ENCODE data around the gene DDX24. TPM values are rescaled to one million over a fixed set of nuclear protein-coding genes. Genes with fewer than 3 reads are reported as not detected.

DDX24 gene
- total RNA-seq, 1 experiment from 2014 or later, result 187 TPM

DNA sequence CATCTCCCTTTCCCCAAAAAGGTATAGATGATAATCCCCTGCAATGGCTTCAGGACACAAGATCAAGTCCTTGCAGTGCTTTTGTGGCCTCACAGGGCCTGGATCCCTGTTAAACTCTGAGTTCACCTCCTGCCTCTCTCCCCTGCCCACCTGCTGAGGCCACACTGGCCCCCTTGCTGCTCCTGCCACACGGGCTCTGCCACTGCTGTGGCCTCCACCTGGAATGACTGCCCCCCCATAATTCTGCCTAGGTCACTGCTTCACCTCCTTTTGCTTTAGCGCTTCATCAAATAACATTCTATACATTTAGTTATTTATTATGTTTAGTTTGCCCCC is 28.9 kb upstream of the DDX24 start:
- no peak for DNase-seq
- no peaks in the 10 kb centered on the region; the same call in 1 of the 2 replicates for H3K27me3 ChIP-seq
- H3K9me3 ChIP-seq (replicated peaks), result no peaks in the 10 kb centered on the region
- H3K4me1 ChIP-seq, result no peaks in the 10 kb centered on the region
- no peak overlapping the region for H3K27ac ChIP-seq
- no peak overlapping the region for H3K4me3 ChIP-seq
- H3K36me3 ChIP-seq, result no peaks in the 10 kb centered on the region

DNA sequence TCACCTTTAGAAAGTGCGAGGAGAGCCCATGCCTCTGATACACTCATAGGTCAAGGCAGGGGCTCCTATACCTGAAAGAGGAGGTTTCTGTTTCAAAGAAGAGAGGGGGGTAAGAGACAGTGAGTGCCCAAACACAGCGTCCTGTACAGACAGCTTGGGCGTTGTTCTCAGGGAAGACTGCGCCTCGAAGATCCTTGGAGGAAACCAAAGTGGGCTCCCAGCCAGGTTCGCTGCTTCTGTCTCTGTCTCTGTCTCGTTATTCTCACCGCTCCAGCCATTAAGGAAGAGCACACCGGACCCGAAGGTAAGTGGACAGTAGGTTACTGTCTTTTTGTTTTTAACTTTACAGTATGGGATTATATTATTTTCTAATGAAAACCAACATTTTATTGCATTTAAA is 23.7 kb upstream of the DDX24 start:
- H3K27ac ChIP-seq, result no peak overlapping the region
- no peaks in the 10 kb centered on the region for H3K4me1 ChIP-seq
- DNase-seq, result no peak
- H3K27me3 ChIP-seq, result no peaks in the 10 kb centered on the region
- H3K36me3 ChIP-seq, result no peaks in the 10 kb centered on the region
- H3K4me3 ChIP-seq, result no peak overlapping the region
- H3K9me3 ChIP-seq (replicated peaks), result no peaks in the 10 kb centered on the region

DNA sequence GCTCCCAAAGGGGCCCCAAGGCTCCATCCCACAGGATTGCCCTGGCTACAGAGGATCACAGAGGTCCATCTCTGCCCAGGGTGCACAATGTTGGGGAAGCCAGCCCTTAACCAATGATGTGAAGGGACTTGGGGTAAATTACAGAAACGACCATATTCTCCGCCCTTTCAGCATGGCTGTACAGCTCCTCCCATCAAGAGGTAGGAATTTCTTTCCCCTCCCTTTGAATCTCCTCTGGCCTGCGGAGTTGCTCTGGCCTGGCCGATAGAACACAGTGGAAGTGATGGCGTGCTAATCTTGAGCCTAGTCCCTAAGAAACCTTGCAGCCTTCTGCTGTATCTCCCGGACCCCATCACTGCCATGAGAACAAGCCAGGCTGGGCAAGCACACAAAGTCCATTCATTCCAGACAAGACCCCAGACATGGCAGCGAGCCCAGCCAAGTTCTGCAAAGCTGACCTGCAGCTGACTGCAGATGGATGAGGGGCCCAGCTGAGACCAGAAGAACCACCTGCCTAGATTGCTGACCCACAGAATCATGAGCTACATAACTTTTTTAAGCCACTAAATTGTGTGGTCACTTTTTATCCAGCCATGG is 22.6 kb upstream of the DDX24 start:
- no peaks in the 10 kb centered on the region for H3K4me1 ChIP-seq
- no peaks in the 10 kb centered on the region for H3K27me3 ChIP-seq
- no peaks in the 10 kb centered on the region for H3K9me3 ChIP-seq (replicated peaks)
- no peak for DNase-seq
- H3K36me3 ChIP-seq, result no peaks in the 10 kb centered on the region
- H3K27ac ChIP-seq, result no peak overlapping the region
- no peak overlapping the region for H3K4me3 ChIP-seq

DNA sequence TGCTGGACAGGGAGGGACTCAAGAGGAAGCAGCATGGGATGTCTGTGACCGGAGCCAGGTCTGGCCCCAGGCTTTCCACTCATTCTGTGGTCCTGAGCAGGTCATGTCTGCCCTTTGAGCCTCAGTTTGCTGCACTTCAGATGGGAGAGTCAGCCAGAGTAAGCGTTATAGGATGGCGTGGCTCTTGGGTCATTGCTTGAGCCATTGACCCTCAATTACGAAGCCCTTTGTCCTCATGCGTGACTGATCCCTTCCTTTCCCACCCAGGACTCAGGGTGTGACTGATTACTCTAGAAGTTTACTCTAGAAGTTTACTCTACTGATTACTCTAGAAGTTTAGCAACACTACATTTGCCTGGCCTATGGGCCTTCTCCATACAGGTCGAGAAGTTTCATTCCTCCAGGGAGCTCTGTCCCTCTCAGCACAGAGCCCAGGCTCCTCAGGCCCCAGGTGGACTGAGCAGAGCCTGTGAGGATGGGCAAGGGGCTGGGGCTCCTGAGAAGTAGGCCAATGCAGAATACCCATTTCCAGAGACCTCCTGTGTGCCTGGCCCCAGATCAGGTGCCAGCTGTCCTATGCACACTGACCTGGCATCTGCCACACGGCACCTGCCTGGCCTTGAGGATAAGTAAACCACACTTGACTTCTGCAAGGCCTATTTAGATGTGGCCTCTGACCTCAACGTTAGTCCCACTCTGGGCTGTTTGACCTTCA is 21.9 kb upstream of the DDX24 start:
- DNase-seq, result no peak
- H3K27ac ChIP-seq, result no peak overlapping the region
- H3K4me3 ChIP-seq, result no peak overlapping the region
- no peaks in the 10 kb centered on the region for H3K27me3 ChIP-seq
- H3K36me3 ChIP-seq, result no peaks in the 10 kb centered on the region
- no peaks in the 10 kb centered on the region for H3K4me1 ChIP-seq
- no peaks in the 10 kb centered on the region for H3K9me3 ChIP-seq (replicated peaks)

DNA sequence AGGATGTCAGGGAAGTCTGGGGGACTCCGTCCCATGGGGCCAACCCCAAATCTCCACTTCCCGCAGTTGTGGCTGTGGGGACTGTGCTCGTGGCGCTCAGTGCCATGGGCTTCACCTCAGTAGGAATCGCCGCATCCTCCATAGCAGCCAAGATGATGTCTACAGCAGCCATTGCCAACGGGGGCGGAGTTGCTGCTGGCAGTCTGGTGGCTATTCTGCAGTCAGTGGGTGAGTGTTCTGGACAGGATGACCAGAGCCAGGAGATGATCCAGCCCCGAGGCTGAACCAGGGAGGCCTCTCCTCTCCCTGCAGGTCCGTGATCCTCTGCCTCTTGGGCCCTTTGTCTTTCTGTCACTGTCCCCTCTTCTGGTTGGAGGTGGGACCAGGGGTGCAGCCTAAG is 20.7 kb upstream of the DDX24 start:
- Histone ChIP-seq H3K4me3 (no peak overlapping the region), H3K4me1 (no peaks in the 10 kb centered on the region), H3K27me3 (no peaks in the 10 kb centered on the region), H3K36me3 (no peaks in the 10 kb centered on the region), H3K27ac (no peak overlapping the region), H3K9me3 (replicated peaks) (no peaks in the 10 kb centered on the region)
- DNase-seq, result no peak

DNA sequence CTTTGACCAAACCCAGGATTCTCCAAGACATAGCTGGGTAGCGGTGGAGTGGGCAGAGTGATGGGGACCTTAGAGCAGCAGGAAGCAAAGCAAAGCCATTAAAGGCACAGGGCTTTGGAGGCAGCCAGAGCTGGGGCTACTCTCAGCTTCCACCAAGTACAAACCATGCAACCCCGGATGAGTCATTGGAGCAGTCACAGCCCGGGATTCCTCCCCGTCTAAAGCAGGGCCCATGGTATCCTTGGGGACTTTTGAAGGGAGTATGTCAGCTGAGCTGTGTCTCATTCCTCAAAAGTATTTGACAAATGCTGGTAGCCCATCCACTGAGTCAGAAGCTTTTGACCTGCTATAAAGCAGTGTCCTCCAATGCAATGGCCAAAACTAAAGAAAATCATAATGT is 19.8 kb upstream of the DDX24 start:
- H3K27ac ChIP-seq, result no peak overlapping the region
- no peaks in the 10 kb centered on the region for H3K9me3 ChIP-seq (replicated peaks)
- H3K4me3 ChIP-seq, result no peak overlapping the region
- no peaks in the 10 kb centered on the region for H3K27me3 ChIP-seq
- H3K36me3 ChIP-seq, result no peaks in the 10 kb centered on the region
- DNase-seq, result no peak
- no peaks in the 10 kb centered on the region for H3K4me1 ChIP-seq

DNA sequence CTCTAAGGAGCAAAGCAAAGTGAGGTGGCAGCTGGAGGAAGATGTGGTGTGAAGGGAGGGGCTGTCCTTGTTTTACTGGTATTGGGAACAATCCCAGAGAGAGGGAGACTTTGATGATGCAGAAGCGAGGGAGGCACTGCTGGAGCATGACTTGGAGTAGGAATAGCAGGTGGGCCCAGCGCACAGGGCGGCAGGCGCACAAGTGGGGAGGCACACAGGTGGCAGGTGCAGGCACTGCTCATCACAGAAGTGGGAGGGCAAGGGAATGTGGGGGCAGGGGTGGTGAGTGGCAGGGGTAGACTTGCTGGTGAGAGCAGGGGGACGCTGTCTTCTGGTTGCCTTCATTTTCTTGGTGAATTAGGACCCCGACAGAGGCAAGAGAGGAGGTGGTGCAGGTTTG is 18.0 kb upstream of the DDX24 start:
- Histone ChIP-seq H3K4me3 (no peak overlapping the region), H3K27ac (no peak overlapping the region), H3K4me1 (no peaks in the 10 kb centered on the region), H3K36me3 (no peaks in the 10 kb centered on the region), H3K27me3 (no peaks in the 10 kb centered on the region), H3K9me3 (replicated peaks) (no peaks in the 10 kb centered on the region)
- no peak for DNase-seq

DNA sequence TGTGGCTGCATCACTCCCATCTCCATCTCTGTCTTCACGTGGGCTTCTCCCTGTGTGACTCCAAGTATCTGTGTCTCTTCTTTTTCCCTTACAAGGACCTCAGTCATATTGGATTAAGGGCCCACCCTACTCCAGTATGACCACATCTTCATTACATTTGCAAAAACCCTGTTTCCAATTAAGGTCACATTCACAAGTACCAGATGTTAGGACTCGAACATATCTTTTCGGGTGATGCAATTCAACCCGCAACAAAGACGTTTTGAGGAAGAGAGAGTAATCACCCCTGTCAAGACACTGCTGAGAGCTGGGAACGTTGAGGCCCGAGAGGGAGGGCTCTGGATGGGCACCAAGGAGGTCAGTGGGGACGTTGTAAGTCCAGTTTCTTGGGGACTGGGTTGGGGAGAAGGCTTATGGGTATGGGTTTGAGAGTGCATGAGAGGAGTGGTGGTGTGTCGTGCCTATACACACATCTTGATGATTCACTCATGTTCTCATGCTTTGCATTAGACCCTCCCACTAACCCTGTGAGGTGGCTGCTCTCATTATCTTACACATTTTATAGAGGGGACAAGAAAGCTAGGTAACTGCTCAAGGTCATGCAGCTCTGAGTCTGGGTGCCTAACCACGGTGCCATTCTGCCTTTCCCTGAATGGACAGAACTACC is 17.5 kb upstream of the DDX24 start:
- H3K9me3 ChIP-seq (replicated peaks), result no peaks in the 10 kb centered on the region
- H3K27ac ChIP-seq, result no peak overlapping the region
- no peaks in the 10 kb centered on the region for H3K36me3 ChIP-seq
- no peak overlapping the region for H3K4me3 ChIP-seq
- no peaks in the 10 kb centered on the region for H3K4me1 ChIP-seq
- no peak for DNase-seq
- H3K27me3 ChIP-seq, result no peaks in the 10 kb centered on the region

DNA sequence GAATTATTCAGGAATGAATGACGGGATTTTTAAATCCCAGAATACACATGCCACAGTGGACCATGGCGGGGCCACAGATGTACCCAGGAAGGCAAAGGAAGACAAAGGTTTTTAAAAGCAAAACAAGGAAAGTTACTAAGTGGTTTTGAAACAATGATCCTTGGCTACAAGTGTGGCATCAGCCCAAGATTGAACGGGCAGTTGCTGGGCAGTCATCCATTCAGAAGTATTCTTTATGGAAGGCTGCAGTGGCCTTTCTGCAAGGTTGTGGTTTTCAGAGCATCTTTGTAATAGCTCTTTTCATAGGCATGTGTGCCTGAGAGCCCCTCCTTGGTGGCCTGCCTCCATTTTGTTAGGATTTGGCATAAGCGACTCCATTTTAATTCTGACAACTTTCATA is 16.1 kb upstream of the DDX24 start:
- no peaks in the 10 kb centered on the region for H3K4me1 ChIP-seq
- H3K9me3 ChIP-seq (replicated peaks), result no peaks in the 10 kb centered on the region
- H3K27me3 ChIP-seq, result no peaks in the 10 kb centered on the region
- H3K4me3 ChIP-seq, result no peak overlapping the region
- no peak for DNase-seq
- H3K27ac ChIP-seq, result no peak overlapping the region
- H3K36me3 ChIP-seq, result no peaks in the 10 kb centered on the region

DNA sequence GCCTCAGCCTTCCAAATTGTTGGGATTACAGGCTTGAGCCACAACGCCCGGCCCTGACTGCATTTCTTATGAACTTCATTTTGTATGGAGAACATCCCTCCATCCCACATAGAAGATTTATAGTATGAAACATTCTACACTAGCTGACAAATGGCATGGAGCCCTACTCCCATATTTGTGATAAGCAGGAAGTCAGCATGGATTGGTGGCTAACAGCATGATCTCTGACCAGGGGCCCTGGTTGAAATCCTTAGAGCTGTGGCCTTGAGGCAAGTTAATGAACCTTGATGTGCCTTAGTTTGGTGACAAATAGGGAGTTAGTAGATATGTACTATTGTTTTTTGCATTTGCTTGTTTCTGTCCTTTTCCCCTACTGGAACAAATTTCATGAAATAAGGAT is 12.4 kb upstream of the DDX24 start:
- no peaks in the 10 kb centered on the region for H3K36me3 ChIP-seq
- no peaks in the 10 kb centered on the region for H3K4me1 ChIP-seq

DNA sequence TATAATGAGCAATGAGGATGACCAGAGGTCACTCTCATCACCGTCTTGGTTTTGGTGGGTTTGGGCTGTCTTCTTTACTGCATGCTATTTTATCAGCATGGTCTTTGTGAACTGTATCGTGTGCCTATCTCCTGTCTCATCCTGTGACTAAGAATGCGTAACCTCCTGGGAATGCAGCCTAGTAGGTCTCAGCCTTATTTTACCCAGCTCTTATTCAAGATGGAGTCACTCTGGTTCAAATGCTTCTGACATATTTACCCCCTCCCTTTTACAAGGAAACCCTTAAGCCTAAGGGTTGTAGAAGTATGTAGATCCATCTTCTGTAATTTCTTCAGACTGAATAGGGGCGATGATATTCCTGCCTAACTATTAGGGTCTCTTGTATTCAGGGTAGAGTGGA is 8.5 kb upstream of the DDX24 start:
- no peak for DNase-seq
- H3K9me3 ChIP-seq (replicated peaks), result no peaks in the 10 kb centered on the region
- no peaks in the 10 kb centered on the region for H3K36me3 ChIP-seq
- H3K4me3 ChIP-seq, result no peak overlapping the region
- no peaks in the 10 kb centered on the region for H3K4me1 ChIP-seq
- H3K27ac ChIP-seq, result no peak overlapping the region
- no peaks in the 10 kb centered on the region for H3K27me3 ChIP-seq

More for the DNA sequence above, 12.4 kb upstream of the DDX24 start:
- H3K9me3 ChIP-seq (replicated peaks), result no peaks in the 10 kb centered on the region
- no peak for DNase-seq
- H3K27me3 ChIP-seq, result no peaks in the 10 kb centered on the region
- no peak overlapping the region for H3K27ac ChIP-seq
- no peak overlapping the region for H3K4me3 ChIP-seq

DNA sequence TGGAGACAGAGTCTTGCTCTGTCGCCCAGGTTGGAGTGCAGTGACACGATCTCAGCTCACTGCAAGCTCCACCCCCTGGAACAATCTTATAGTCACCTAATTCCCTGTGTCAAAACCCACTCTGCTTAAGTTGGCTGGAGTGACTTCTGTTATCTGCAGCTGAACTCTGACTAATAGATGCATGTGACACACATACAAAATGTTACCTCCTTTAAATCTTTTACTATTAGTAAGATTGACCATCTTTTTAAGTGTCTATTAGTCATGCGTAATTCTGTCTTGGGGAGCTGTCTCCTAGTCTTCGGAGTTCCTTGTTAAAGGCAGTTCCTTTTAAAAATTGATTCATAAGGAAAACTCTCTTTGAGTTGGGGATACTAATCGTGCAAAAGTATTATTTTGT is 7.5 kb upstream of the DDX24 start:
- H3K27me3 ChIP-seq, result no peaks in the 10 kb centered on the region
- no peak for DNase-seq
- no peak overlapping the region for H3K27ac ChIP-seq
- H3K36me3 ChIP-seq, result no peaks in the 10 kb centered on the region
- H3K4me3 ChIP-seq, result no peak overlapping the region
- H3K4me1 ChIP-seq, result no peaks in the 10 kb centered on the region
- no peaks in the 10 kb centered on the region for H3K9me3 ChIP-seq (replicated peaks)

DNA sequence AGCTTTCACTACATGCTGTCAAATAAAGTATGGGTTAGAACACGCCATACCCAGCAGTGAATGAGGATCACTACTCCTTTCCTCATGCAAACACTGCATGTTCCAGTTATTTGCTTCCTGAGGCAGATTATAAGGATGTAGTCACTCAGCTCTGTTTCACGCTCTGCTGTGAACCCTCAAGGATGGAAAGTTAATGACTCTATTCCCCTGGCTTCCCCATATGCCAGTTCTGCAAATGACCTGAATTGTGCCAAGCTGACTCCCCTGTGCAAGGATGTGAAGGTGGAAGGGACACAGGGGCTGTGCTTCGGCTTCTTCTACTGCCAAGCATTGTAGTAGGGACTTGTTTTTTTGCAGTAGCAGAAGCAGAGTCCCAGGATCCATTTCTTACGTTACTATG is 6.9 kb upstream of the DDX24 start:
- Histone ChIP-seq H3K9me3 (replicated peaks) (no peaks in the 10 kb centered on the region), H3K36me3 (no peaks in the 10 kb centered on the region), H3K27me3 (no peaks in the 10 kb centered on the region)

DNA sequence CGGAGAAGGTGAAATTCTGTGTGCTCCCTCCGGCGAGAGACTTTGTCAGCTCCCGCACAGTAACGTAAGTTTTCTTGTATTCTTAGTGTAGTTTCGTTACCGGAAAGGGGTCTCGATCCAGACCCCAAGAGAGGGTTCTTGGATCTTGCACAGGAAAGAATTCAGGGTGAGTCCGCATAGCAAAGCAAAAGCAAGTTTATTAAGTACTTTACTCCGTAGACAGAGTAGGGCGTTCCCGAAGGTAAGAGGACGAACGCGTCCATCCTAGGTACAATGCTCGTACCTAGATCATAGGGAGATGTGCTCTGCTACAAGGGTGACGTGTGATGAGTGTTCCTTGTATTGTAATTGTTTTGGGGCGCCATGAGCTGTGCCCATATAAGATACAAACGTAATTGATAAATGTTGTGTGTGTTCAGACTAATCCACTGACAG is 401 bp upstream of the DDX24 start:
- H3K27ac ChIP-seq, result peak overlapping the region; percentile 86
- 0 out of 2 replicates have a peak, but pooled peaks cover 4% of the 10 kb centered on the region for H3K9me3 ChIP-seq (replicated peaks)
- DNase-seq, result no peak
- no peaks in the 10 kb centered on the region for H3K27me3 ChIP-seq
- H3K4me3 ChIP-seq, result peak overlapping the region; percentile 92
- H3K36me3 ChIP-seq, result peaks cover 27% of the 10 kb centered on the region
- H3K4me1 ChIP-seq, result peaks cover 6% of the 10 kb centered on the region

More for the DNA sequence above, 6.9 kb upstream of the DDX24 start:
- Histone ChIP-seq H3K4me3 (no peak overlapping the region), H3K27ac (no peak overlapping the region), H3K4me1 (no peaks in the 10 kb centered on the region)
- DNase-seq, result no peak

DNA sequence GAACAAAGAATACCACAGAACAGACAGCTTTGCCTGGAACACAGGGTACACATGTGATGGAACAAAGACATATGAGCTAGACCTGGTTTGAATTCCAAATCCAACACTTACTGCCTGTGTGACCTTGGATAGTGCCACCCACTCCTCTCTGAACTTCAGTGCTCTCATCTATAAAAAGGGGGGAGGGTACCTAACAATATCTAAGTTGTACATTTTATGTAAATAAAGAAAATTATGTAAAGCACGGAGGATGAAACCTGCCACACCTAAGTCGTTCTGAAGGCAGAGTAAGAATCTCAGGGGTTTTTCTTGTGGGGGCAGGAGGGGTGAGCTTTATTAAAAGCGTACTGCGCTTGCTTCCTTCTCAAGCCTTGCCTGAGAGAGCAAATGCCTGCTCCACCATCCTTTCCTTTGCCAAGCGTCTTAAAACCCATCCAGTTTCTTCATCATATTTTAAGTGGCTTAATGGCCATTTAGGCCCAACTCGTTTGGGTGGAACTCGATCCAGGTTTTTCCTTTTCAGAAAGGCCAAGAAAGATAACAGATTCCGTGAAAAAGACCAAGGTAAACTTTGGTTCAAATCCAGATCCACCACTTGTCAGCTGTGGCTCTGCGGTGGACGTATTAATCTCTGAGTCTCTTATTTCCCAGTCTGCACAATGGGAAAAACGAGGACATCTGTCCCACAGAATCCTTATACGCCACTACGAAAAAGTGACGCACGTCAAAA is 946 bp downstream of the DDX24 start:
- DNase-seq, result peak; percentile 51 to 75
- Histone ChIP-seq H3K27ac (peak overlapping the region; percentile 86), H3K4me3 (peak overlapping the region; percentile 92), H3K36me3 (peaks cover 41% of the 10 kb centered on the region), H3K9me3 (replicated peaks) (peaks cover 12% of the 10 kb centered on the region; the same call in 1 of the 2 replicates), H3K4me1 (peaks cover 6% of the 10 kb centered on the region), H3K27me3 (no peaks in the 10 kb centered on the region)

All from SJCRH30 (cell line).